ENCODE measurements around the gene GNA15. TPM values are rescaled to one million over a fixed set of nuclear protein-coding genes. Genes with fewer than 3 reads are reported as not detected.
A peak's percentile ranks its signal among the peaks of the same experiment; 100 is the strongest.

GNA15 gene
- total and polyA plus RNA-seq, 12 donors = 0.42 to 8.9 (median 1.1) TPM

DNA sequence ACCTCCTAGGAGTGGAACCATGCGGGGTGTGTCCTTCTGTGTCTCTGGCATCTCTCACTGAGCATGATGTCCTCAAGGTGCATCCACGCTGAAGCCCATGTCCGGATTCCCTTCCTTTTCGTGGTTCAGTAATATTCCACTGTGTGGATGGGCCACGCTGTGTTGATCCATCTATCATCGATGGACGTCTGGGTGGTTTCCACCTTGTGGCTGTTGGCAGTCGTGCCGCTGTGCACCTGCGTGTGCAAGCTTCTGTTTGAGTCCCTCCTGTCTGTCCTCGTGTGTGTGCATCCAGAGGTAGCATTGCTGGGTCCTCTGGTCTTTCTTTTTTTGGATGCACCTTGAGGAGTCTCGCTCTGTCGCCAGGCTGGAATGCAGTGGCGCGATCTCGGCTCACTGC lies 11.2 kb upstream of the GNA15 start:
- 75 to 82% methylated on average over 16 of the region's 16 CpGs for WGBS, 2 donors

DNA sequence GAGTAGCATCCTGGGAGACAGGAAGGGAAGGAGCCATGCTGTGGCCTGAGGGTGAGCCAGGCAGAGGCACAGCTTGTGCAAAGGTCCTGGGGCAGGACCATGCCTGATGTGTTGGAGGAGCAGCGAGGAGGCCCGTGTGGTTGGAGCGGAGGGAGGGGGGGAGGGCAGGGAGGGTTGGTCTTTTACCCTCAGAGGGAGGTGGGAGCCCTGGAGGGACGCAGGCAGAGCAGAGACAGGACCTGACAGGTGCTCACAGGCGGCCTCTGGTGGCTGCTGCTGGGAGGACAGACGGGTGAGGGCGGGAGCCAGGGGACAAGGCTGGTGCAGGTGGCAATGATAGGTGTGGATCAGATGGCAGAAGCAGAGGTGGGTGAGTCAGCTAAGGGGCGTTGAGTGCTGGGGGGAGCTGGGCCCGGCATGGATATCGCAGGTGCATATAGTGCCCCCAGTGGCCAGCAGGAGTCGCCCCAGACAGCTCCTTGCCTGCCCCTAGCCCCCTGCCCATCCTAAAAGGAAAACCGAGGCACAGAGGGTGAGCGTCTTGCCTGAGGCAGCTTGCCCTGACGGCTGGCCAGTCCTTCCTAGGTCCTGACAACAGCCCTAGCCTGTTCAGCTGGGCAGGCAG lies 9.8 kb upstream of the GNA15 start:
- ATAC-seq (peak; percentile 17 to 76 (median 62)), DNase-seq (peak; percentile 58 to 75)
- Histone ChIP-seq H3K9me3 (no peaks in the 10 kb centered on the region), H3K27ac (no peak overlapping the region), H3K4me1 (peaks cover 0 to 11% (median 0%) of the 10 kb centered on the region in 9 donors), H3K4me3 (no peak overlapping the region), H3K36me3 (peaks cover 0 to 20% (median 6%) of the 10 kb centered on the region in 9 donors), H3K27me3 (no peaks in the 10 kb centered on the region)
- intact Hi-C loops (cut with DNase I) = loop anchor here in 6 of 10 donors (2.0 to 10.0 kb wide), 3 partner anchors 36 to 51 kb away; no protein-coding TSS in a partner anchor
- TF ChIP-seq, protein P1, sequence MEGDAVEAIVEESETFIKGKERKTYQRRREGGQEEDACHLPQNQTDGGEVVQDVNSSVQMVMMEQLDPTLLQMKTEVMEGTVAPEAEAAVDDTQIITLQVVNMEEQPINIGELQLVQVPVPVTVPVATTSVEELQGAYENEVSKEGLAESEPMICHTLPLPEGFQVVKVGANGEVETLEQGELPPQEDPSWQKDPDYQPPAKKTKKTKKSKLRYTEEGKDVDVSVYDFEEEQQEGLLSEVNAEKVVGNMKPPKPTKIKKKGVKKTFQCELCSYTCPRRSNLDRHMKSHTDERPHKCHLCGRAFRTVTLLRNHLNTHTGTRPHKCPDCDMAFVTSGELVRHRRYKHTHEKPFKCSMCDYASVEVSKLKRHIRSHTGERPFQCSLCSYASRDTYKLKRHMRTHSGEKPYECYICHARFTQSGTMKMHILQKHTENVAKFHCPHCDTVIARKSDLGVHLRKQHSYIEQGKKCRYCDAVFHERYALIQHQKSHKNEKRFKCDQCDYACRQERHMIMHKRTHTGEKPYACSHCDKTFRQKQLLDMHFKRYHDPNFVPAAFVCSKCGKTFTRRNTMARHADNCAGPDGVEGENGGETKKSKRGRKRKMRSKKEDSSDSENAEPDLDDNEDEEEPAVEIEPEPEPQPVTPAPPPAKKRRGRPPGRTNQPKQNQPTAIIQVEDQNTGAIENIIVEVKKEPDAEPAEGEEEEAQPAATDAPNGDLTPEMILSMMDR (IDR thresholded peaks at IDR 0.05) = peak; percentile 46 to 81 (median 74)
- WGBS, 2 donors = 15 to 17% methylated on average over 14 of the region's 14 CpGs

More for the DNA sequence above, 11.2 kb upstream of the GNA15 start:
- peaks cover 0 to 34% (median 9%) of the 10 kb centered on the region in 9 donors for H3K36me3 ChIP-seq
- intact Hi-C loops (cut with DNase I) = loop anchor here in 6 of 10 donors (5.0 to 10.0 kb wide), 2 partner anchors 38 to 50 kb away; no protein-coding TSS in a partner anchor
- peaks cover 0 to 11% (median 0%) of the 10 kb centered on the region in 9 donors for H3K4me1 ChIP-seq
- H3K4me3 ChIP-seq = no peak overlapping the region
- DNase-seq (no peak), ATAC-seq (no peak)
- no peaks in the 10 kb centered on the region for H3K9me3 ChIP-seq
- H3K27me3 ChIP-seq = no peaks in the 10 kb centered on the region
- TF ChIP-seq, protein P1 (IDR thresholded peaks at IDR 0.05) = no peak
- no peak overlapping the region for H3K27ac ChIP-seq

DNA sequence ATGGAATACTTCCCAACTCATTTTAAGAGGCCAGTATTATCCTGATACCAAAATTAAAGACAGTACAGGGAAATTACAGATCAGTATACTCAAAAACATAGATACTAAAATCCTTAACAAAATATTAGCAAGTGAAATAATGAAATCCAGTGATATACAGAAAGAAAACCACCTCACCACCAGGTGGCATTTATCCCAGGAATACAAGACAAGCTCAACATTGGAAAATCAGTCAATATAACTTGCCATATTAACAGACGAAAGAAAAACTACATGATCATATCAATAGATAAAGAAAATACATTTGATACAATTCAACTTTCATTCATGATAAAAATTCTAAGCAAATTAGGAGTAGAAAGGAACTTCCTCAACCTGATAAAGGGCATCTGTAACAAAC lies 6.7 kb upstream of the GNA15 start:
- WGBS, 2 donors = 0 to 39% methylated on average over 1 of the region's 1 CpG
- intact Hi-C loops (cut with DNase I) = loop anchor here in 7 of 10 donors (1.0 to 10.0 kb wide), 3 partner anchors 33 to 54 kb away; no protein-coding TSS in a partner anchor
- TF ChIP-seq, protein P1 (IDR thresholded peaks at IDR 0.05) = peak in 7 of 9 donors; percentile 38 to 61 (median 53)
- Histone ChIP-seq H3K27ac (no peak overlapping the region), H3K4me1 (peaks cover 0 to 29% (median 0%) of the 10 kb centered on the region in 9 donors), H3K36me3 (no peaks in the 10 kb centered on the region), H3K9me3 (no peaks in the 10 kb centered on the region), H3K27me3 (no peaks in the 10 kb centered on the region), H3K4me3 (no peak overlapping the region)
- DNase-seq = no peak
- no peak for ATAC-seq

DNA sequence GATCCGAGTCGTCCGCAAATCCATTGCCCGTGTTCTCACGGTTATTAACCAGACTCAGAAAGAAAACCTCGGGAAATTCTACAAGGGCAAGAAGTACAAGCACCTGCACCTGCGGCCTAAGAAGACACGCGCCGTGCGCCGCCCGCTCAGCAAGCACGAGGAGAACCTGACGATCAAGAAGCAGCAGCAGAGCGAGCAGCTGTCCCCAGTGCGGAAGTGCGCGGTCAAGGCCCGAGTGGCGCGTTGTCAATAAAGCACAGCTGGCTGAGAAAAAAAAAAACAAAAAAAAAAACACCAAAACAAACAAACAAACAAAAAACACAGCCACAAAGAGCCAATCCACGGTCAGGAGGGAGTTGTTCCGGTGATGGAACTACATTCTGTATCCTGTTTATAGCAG lies 4.7 kb upstream of the GNA15 start:
- no peak for ATAC-seq
- DNase-seq = no peak
- TF ChIP-seq, protein P1 (IDR thresholded peaks at IDR 0.05) = no peak

More for the DNA sequence above, 4.7 kb upstream of the GNA15 start:
- peaks cover 0 to 28% (median 0%) of the 10 kb centered on the region in 9 donors for H3K4me1 ChIP-seq
- 94% methylated on average over 24 of the region's 24 CpGs for WGBS, 2 donors
- H3K27ac ChIP-seq = no peak overlapping the region
- no peaks in the 10 kb centered on the region for H3K9me3 ChIP-seq
- no peaks in the 10 kb centered on the region for H3K27me3 ChIP-seq
- H3K36me3 ChIP-seq = no peaks in the 10 kb centered on the region
- intact Hi-C loops (cut with DNase I) = loop anchor here in 1 of 10 donors (2.0 kb wide), 1 partner anchor 32 kb away; no protein-coding TSS in a partner anchor
- no peak overlapping the region for H3K4me3 ChIP-seq

All from heart right ventricle (tissue), 16 donors.